ENCODE data around the gene ZBTB5.
"Not testable (repeated sequence)": the region's sequence is repeated elsewhere in the genome, so short reads cannot be mapped to it uniquely, and the experiment has no call there.

The ZBTB5 gene

DNA sequence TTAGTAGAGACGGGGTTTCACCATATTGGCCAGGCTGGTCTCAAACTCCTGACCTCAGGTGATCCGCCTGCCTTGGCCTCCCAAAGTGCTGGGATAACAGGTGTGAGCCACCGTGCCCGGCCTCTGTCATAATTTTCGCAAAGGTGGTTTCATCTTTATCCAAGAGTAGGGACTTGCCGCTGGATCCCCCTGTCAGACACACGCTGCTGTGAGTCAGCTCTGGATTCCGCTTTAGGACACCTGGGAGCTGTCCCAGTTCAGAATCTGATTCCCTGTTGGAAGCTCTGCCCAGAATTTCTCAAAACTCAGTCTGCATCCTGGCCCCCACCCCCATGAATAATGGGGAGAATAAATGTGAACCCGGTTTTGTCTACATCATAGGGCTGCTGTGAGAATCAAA lies 60.7 kb downstream of the ZBTB5 start:
- DNase-seq = no peak

DNA sequence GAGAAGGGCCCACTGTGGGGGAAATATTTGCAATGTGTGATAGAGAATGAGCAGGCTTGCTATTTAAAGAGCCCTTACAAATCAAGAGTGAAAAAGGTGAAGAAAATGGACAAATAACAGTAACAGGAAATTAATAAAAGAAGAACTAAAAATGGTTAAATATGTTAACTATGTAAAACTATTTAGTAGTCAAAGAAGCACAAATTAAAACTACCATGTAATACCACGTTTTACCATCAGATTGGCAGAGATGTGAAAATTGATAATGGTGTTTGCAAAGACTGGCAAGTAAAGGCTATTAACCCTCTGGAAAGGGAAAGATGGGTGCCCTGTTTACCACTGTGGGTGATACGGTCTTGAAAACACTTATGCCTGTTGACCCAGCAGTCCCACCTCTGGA lies 65.9 kb downstream of the ZBTB5 start:
- no peak for DNase-seq

DNA sequence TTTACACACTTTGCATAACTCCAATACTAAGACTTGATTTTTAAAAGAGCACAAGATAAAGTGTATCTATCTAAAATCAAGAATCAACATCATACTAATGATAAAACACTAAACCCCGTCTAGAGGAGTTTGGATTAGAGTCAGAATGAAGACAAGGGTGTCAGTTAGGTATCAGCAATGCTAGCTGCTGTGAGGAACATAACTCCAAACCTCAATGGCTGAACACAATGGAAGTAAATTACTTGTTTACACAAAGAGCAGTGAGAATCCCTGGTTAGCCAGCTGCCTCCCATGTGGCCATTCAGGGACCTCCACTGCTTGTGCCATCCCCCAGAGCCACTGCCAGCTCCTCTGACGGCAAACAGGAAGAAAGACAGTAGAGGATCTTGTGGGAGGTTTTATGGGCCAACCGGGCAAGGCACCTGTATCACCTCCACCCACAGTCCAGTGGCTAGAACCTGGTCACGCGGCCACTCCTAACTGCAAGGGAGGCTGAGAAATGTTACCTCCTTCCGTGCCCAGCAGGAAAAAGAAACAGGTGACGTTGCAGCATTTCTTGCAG lies 66.7 kb downstream of the ZBTB5 start:
- DNase-seq = no peak

DNA sequence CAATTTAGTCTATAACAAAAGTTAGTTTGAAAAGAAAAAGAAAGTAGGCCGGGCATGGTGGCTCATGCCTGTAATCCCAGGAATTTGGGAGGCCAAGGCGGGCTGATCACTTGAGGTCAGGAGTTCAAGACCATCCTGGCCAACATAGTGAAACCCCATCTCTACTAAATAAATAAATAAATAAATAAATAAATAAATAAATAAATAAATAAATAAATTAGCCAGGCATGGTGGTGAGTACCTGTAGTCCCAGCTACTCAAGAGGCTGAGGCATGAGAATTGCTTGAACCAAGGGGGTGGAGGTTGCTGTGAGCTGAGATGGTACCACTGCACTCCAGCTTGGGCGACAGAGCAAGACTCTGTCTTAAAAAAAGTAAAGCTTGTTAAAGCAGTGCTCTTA lies 67.3 kb downstream of the ZBTB5 start:
- not testable (repeated sequence) for DNase-seq

DNA sequence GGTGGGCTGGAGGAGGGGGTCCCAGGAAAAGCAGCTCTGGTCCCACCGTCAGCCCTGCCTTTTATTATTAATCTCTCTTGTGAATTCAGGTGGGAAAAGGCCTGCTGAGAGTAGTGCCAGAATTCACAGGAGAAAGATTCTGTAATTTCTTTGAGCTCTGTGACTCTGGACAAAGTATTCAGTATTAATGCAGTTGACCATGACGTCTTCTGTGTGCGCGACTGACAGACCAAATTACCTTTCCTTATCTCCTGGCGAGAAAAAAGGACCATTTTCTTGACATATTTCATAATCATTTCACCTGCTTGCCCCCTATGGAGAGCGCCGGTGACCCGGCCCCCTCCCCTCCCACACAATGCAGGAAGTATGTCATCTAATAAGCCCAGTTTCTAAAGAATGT lies 69.6 kb downstream of the ZBTB5 start:
- no peak for DNase-seq

DNA sequence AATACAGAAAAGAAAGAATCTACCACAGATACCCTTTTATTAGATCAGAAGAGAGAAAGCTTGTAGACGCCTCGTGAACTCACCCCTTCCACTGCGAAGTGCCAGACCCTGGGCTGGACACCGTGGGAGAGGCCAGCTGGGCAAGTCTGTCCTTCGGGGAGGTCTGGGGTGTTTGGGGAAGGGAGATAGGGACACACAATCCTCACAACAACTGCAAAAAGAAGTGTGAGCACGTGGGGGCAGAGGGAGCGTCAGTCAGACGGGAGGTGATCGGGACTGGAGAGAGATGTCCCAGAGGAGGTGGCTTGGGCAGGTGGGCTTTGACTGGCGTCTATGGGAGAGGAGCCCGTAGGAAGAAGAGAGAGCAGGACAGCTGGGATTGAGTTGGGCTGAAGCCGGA lies 70.0 kb downstream of the ZBTB5 start:
- DNase-seq = no peak

DNA sequence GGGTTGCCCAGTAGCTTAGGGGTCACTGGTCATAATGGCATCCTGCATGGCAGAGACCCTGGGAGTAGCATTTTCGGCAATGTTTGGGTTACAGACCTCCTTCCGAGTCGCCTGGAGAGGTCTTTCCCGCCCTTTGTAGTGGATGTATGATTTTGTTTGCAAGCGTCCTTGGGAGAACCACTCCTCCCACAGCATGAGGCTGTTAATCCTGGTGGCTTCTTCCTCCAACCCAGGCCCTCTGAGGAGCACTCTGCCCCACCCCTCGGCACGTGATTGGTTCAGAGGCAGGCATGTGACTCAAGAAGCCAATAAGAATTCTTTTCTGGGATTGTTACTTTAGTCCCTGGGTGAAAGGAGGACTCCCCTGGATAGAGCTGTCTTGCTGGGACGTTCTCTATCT lies 73.0 kb downstream of the ZBTB5 start:
- no peak for DNase-seq

DNA sequence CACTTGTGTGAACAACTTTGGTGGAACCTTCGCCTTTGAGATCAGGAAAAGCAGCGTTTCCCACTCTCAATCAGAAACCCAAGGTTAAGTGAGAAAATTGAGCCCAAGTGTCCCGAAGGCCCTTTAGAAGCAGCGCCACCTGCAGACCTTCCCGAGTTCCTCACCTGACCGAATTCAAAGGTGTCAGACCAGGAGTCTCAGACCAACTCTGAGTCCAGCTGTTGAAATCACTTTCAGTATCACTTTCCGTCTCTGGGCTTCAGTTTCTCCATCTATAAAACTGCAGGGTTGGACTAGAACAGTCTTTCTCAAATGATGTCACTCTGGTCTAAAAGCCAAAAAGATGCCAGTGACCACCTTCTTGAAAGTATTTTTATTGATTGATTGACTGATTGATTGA lies 74.5 kb downstream of the ZBTB5 start:
- DNase-seq = peak; percentile 42
